Fibroblast of skin of back (primary cell): Measurements from ENCODE around the gene SHANK1.

Experiments
- DNase-seq: peaks from one replicate; pipeline ENCODE4 v3.0.0-alpha.2; 2013

SHANK1 gene

DNA sequence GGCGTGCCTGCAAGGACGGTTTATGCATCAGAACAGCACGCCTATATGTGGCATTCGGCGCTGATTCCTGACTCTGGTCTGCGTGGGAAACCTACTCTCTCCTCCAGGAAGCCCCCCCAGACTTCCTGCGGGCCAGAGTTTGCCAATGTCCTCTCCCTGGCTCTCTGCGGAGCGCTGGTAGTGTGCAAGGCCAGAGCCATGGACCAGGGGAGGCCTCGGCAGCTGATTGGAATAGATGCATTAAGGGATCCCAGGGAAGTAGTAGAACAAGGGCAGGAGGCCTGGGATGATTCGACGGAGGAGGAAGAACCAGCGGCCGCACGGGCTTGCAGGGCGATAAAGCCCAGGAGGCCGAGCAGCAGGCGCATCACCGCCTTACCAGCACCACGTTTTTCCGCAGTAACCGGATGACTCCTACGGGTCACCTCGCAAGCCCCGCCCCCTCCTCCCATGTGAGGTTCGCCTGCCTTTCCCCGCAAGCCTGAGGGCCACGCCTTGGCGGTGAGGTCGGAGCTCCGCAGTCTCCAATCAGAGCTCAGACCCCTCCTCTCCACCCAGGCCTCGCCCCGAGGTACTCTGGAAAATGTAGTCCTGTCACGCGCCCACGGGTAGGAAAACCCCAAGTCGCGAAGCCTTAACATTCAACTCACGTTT lies 8.6 kb upstream of the SHANK1 start:
- DNase-seq, result peak; percentile 79

DNA sequence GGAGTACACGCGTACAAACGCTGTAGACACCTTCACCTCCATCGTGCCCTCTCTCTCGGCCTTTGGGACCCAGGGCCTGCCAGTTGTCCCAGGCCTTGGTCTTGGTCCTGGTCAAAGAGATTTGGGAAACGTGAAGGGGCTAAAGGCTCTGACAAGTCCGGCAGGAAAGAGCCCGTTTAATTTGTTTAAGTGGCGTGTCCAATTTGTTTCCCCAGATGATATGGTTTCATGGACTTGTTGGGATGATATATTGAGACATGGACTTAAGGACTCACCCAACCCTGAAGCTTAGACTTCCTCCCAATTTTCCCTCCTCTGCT lies 6.3 kb upstream of the SHANK1 start:
- no peak for DNase-seq

DNA sequence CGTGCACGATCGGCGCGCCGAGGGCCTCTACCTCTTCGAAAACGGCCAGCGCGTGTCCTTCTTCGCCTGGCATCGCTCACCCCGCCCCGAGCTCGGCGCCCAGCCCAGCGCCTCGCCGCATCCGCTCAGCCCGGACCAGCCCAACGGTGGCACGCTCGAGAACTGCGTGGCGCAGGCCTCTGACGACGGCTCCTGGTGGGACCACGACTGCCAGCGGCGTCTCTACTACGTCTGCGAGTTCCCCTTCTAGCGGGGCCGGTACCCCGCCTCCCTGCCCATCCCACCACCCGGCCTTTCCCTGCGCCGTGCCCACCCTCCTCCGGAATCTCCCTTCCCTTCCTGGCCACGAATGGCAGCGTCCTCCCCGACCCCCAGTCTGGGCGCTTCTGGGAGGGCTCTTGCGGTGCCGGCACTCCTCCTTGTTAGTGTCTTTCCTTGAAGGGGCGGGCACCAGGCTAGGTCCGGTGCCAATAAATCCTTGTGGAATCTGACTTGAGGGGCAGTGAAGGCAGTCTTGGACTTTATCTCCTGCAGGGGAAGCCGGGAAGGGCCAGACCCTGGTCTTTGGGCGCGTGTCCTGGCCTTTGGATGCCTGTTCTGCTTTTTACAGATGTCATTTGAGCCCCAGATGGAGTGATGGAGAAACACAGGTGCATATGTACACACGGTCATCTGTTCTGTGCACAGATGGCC lies 5.8 kb upstream of the SHANK1 start:
- DNase-seq, result no peak

DNA sequence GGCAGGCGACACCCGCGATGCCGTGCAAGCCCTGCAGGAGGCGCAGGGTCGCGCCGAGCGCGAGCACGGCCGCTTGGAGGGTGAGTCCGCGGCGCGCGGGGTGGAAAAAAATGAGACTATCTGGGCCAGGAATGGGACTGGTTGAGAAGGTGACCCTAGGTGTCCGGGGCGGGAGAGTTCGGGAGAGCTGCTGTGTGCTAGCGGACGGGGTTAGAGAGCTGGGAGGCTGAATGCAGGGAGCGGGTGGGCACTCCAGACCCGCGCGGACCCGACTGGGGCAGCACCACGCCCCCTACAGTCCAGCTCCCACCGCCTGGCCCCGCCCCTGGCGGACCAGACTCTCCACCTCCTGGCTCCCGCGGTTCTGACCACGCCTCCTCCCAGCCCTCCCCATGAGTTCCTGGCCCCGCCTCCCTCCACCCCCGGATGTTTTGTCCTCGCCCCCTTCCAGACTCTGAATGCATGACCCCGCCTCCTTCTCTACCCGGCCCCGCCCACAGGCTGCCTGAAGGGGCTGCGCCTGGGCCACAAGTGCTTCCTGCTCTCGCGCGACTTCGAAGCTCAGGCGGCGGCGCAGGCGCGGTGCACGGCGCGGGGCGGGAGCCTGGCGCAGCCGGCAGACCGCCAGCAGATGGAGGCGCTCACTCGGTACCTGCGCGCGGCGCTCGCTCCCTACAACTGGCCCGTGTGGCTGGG lies 5.1 kb upstream of the SHANK1 start:
- DNase-seq, result peak; percentile 99

DNA sequence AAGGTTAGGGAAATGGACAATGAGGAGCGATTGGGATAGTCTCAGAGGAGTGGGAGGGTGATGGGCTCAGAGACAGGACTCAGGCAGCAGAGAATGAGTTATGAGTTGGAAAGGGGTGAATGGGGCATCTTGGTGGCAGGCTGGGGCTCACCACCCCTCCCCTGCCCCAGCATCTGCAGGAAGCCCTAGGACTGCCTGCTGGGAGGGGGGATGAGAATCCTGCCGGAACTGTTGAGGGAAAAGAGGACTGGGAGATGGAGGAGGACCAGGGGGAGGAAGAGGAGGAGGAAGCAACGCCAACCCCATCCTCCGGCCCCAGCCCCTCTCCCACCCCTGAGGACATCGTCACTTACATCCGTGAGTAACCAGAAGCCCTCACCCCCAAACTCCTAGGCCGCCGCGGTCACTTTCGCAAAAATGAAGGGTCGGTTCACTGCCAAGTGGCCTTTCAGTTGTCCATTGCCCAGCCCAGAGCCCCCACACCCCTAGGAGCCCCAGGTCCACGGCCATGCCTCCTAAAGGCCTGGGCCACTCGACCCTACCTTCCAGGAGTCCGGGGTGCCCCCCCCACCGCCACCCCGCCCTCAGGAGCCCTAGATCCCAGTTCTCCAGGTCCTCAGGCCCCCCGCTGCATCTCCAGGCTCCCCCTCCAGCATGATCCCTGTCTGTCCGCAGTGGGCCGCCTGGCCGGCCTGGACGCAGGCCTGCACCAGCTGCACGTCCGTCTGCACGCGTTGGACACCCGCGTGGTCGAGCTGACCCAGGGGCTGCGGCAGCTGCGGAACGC lies 4.3 kb upstream of the SHANK1 start:
- no peak for DNase-seq

DNA sequence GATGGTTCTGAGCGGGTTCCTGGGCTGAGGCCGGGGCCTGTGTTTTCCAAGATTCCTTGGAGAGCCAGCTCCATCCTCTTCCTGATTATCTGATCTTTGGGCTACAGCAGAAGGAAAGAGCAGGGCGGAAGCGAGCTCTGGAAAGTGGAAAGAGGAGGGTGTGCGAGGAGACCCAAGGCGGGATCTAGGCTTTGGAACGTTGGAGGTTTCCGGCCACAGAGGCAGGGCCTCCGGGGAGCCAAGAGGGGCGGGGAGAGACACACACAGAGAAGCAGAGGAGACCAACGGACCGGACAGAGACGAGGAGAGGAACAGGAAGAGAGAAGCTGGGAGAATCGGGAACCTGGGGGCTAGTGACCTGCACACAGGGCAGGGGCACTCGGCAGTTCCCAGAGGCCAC lies 3.5 kb upstream of the SHANK1 start, which contains the start of gene CLEC11A:
Gene CLEC11A, plus strand, starts transcription at position 296 of the 400 bp plus-strand sequence. CDS start 162 bp downstream, outside the sequence.
- peak; percentile 89 for DNase-seq

DNA sequence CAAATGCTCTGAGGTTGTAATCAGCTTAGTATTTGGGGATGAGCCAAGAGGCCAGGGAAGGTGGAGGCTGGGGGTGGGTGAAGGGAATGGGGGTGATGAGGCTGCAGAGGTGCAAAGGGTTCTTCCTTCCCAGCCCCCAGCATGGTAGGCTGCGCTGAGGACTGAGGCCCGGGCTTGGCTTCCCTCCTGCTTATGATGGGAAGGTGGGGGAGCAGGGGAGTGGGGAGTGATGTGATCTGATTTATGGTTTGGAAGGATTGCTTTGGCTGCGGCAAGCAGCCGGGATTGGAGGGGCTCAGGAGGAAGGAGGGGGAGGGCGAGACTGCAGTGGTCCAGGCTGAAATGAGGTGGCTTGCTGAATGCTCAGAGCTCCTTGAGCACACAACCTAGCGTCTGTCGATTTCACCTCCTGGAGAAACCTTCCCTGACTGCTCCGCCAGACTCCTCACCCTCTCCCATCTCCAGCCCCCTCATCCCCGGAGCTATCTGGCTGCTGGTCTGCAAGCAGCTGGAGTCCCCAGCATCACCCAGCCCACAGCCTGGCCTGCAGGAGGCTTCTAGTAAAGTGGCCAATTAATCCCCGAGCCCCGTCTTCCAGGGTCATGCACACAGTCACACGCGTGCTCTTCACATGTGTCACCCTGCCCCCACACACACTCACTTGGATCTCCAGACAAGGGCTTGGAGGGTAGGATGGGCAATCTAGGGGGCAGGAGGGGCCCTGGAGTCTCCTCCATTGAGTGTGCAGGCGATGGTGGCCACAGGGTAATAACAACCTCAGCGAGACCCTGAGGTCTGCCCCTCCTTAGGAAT lies 2.8 kb upstream of the SHANK1 start:
- DNase-seq, result no peak

DNA sequence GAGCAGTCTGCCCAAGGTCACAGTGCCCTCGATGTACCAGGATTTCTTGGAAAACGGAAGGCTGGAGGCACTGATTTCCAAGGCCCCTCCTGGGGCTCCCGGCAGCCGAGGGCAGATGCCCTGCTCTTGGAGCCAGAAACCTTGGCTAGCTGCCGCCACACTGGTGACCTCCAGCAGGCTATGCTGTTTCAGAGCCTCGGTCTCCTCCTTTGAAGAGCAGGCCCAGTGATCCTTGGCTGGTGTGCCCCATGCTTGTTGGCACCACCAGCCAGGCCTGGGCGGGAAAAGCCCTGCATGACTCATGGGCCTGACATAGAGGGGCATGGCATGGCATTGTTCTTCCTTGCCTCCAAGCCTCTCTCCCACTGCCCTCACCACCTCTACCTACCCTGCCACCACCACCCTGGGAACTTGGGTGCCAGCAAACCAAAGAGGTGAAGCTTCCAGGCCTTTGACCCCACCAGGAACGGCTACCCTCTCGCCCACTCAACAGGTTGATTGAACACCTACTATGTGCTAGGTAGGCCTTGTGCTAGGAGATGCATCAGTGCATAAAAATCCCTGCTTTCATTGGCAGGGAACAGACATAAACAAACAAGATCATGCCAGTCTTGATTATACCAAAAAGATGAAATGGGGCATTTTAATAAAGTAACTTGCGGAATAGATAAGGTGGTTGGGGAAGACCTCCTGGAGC lies 2.0 kb upstream of the SHANK1 start:
- no peak for DNase-seq

DNA sequence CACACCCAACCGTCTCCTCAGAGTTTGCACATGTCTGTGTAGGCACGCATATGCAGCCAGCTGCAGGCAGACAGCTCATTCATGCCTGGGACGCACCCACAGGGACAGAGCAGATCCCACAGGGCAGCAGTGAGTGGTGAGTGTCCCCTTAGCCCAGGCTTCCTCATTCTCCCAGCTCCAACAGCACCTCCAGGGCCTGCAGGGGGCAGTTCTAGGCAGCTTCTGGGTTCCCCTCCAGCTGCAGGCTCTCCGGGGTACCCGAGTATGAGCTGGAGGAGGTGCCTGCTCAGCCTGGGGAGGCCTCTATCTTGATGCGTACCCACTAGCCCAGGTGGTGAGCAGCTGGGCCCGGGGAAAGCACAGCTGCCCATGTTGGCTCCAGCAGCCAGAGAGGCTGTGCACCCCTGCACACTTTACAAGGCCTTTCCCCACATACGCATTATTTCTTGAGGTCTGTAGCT lies 1.3 kb upstream of the SHANK1 start:
- peak; percentile 84 for DNase-seq

DNA sequence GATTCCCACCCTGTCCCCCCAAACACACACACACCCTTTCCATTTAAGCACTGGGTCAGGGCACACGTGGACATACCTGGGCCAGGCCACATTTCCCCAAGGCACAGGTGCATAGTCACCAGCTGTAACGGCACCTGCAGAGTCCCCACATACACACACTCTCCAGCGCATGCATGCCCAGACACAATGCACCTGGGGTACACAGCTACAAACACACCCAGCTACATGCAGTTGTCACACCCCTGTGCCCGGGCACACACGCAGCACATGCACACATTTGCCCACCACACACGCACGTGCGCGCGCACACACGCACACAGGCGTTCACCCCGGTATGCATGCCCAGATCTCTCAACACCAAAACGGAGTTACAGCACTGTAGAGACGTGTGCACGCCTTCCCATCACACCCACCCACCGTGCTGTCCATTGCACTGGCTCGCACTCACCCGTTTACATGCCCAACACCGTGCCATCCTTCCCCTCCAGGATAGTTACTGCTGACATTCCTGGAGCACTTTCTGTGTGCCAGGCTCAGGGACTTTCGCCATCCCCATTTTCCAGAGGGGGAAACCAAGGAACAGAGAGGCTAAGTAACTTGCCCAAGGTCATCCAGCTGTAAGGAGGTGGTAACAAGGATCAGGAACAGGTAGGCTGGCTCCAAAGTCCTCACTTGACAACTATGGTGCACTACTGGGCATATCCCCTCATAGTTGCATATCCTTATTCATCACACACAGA lies 749 bp upstream of the SHANK1 start:
- DNase-seq, result no peak

DNA sequence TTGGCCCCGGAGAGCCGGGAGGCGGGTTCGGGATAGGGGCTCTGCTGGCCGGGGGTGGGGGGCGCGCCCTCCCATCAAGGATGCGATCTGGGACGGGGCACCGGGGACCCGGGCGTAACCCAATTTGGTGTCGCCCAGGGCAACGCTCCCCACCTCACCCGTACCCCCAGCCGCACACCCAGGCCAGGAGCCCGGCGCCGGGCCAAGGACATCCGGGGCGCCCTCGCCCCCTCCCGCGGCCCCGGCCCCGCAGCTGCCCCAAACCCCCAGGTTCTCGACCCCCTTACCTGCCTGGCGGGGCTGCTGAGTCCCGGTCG lies 525 bp downstream of the SHANK1 start:
- DNase-seq, result no peak

DNA sequence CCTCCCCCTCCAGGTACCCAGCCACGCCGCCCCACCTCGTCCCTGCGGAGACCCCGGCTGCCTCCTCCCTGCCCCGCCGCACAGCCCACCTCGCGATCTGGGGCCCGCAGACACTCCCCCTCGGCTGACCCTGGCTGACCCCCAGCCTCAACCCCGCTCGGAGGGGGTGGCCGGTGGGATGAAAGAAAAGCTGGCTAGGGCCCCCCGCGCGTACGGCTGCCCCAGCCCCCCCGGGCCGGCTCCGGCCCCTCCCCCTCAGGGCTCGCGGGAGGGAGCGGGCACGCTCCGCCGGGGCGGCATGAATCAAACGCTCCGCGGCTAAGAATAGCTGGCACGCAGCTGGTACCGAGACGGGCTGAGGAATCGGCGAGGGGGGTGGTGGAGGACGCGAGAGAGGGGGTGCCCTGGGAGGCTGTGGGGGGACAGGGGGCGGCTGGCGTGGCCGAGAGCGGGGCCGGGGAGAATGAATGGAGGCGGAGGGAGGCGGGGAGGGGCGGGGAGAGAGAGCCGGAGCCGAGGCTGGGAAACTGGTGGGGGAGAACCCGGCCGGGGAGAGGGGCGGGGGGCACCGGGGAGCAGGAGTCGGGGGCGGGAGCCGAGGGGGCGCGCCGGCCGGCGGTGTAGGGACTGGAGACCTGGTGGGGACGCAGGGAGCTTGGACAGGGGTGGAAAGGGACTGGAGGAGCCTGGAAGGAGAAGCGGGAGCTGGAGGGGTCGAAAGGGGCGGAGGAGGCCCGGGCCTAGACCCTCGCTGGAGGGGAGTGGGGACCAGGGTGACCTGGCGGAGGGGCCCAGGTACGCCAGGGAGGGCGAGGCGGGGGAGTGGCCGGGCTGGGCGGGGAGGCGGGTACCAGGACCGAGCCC lies 1.1 kb downstream of the SHANK1 start:
- no peak for DNase-seq

DNA sequence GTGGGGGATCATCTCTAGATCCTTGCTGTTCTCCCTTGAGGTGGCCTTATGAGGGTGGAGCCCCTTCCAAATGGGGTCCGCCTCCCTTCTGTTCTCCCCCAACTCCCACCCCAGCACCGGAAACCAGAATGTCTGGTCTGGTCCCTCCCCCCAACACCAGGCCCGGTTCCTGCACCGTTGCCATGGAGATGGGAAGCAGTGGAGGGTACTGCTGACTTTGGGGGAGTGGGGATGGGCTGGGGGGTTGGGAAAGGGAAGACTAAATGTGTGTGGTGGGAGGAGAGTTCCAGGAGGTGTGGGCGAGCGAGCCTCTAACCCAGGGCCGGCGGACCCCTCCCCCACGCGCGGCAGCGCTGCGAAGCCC lies 1.7 kb downstream of the SHANK1 start:
- DNase-seq, result no peak

DNA sequence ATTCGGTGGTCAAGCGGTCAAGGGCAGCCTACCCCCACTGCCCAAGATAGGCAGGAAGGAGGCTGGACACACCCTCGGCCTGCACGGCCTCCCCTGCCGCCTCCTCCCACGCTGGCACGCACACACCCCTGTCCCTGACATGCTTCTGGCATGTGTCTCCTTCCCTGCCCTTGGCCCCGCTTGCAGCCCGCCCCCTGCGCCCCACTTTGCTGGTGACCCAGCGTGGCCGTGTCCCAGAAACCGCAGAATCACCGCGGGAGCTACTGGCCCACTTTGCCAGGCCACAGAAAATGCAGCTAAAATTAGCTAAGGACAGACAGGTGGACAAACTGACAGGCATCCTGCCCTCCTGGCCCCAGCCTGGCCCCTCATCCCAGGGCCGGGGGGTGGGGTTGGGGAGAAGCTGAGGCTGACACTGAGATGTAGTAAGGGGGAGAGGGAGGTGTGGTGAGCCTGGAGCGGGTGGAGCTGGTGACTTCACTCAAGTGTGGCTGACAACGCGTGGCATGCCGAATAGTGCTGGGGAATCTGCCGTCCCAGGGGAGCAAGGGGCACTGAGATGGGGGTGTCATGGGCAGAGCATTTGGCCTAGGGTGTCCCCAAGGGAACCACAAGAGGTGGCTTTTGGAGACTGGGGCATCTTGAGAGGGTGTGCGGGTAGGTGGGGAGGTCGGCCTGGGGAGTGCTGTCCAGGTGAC lies 2.4 kb downstream of the SHANK1 start:
- DNase-seq, result no peak

DNA sequence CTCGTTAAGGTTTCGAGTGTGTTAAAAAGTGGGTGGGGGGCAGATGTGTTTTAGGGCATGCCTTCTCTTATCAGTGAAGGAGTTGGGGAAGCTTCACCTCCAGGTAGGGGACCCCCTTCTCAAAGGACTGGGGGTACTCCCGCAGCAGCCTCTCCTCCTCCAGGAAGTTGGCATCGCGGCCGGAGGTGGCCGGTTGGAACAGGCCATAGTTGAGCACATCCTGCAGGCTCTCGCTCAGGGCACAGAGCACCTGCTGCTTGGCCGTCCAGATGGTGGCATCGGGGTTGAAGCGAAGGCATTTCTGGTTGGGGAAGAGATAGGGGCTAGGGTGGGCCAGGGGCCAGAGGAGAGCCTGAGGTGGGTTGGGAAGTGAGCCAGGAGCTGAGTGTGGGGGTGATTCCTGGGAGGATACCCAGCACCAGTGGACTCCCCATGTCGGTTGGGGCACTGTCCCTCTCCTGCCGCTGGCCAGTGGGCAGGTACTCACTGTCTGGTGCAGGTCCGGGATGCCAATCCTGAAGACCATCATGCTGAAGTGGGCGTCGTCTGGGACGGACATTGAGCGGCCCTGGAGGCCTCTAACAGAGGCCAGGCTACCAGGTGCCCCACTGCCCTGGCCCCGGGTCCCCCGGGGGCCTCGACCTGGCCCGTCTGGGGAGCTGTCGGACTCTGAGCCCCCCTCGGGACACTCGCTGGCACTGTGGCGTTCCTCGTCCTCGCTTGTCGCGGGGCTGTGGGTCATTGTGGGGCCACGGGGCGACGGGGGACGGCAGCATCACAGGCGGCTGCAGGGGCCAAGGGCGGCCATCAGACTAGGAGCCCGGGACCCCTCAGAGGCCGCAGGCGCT lies 3.2 kb downstream of the SHANK1 start:
- DNase-seq, result no peak

DNA sequence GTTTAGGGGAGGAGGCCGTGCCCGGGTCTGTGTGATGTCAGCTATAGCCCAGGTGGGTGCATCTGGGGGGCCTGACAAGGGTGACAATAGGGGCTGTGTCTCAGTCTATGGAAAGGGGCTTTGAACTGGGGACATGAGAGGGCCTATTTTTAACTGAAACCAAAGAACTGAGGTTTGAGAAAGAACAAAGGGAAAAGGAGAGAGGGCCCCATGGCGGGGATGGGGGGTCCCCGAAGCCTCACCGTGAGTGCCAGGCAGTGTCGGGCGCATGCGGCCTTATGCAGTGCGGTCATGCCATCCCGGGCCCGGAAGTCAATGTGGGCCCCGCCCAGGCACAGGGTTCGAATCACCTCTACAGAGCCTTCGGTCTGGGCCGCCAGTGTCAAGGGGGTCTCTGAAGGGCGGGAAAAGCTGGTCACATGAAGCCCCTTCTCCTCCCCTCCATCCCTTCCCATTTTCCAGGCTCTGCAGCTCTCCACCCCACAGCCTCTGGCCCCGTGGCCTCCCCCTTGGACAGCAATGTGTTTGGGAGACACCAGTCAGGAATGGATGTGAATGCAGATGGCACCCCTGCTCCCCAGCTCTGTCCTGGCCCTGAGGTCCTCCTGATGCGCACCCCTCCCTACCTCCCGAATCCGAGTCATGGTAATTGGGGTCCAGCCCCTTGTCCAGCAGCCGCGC lies 5.9 kb downstream of the SHANK1 start:
- DNase-seq, result no peak

DNA sequence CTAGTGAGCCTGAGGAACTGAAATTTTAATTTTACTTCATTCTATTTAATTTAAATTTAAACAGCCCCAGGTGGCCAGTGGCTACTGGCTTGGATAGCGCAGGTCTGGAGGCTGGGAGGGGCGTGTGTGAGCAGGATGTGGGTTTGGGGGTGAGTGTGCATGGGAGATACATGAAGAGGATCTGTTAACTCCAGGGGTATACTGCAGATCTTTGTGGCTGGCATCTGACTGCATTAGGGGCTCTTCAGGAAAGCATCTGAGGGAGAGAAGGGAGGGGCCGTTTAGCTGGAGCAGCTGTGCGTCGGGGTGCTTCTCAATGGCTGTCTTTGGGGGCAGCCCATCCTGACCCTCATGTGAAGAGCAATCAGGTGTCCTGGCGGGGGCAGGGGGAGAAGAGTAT lies 6.8 kb downstream of the SHANK1 start:
- DNase-seq, result no peak

DNA sequence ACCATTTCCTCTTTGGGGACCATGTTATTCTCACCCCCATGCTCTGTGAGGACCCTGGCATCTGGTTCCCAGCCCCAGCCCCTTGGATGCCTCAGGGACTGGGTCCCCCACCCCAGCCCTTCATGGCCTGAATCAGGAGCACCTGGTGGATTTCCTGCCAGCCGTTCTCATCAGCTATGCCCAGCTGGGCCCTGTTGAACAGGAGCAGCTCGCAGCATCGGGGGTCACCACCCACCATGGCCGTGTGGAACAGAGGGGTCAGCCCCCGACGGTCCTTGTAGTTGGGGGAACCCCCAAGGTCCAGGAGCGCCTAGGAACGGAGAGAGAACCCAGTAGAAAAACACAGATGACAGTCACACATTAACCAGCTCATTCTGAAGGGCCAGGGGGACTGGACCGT lies 7.8 kb downstream of the SHANK1 start:
- DNase-seq, result no peak
